ENCODE measurements around the gene AMPD2.

The AMPD2 gene

GRCh38 chr1:109630898-109631512, 11.4 kb downstream of the AMPD2 start:
- no peak for DNase-seq

GRCh38 chr1:109631513-109632505, 12.2 kb downstream of the AMPD2 start:
- DNase-seq, result no peak

GRCh38 chr1:109632671-109633346, 13.2 kb downstream of the AMPD2 start:
- no peak for DNase-seq

GRCh38 chr1:109634292-109634691, 14.7 kb downstream of the AMPD2 start:
- peak; percentile 68 for DNase-seq

GRCh38 chr1:109634771-109635750, 15.4 kb downstream of the AMPD2 start:
- no peak for DNase-seq

GRCh38 chr1:109635862-109636200, 16.2 kb downstream of the AMPD2 start:
- DNase-seq, result no peak

GRCh38 chr1:109636201-109636952, 16.7 kb downstream of the AMPD2 start:
- peak; percentile 49 for DNase-seq

- DNase-seq, result no peak
These were observed 17.8 kb downstream of the AMPD2 start for GRCh38 chr1:109637446-109637845.

GRCh38 chr1:109639063-109639840, 19.6 kb downstream of the AMPD2 start:
- no peak for DNase-seq

- no peak for DNase-seq
These were observed 20.2 kb downstream of the AMPD2 start for GRCh38 chr1:109639841-109640184.

- peak; percentile 77 for DNase-seq
These were observed 20.7 kb downstream of the AMPD2 start for GRCh38 chr1:109640285-109640865.

- no peak for DNase-seq
These were observed 21.6 kb downstream of the AMPD2 start for GRCh38 chr1:109641078-109641740.

GRCh38 chr1:109641861-109642260, 22.2 kb downstream of the AMPD2 start:
- peak; percentile 89 for DNase-seq

- DNase-seq, result peak; percentile 84
These were observed 23.0 kb downstream of the AMPD2 start for GRCh38 chr1:109642626-109643025.

GRCh38 chr1:109643385-109644230, 24.0 kb downstream of the AMPD2 start:
- DNase-seq, result peak; percentile 76

GRCh38 chr1:109644670-109645069, 25.0 kb downstream of the AMPD2 start:
- no peak for DNase-seq

GRCh38 chr1:109649491-109649914, 29.9 kb downstream of the AMPD2 start:
- peak; percentile 36 for DNase-seq

GRCh38 chr1:109650609-109651008, 31.0 kb downstream of the AMPD2 start:
- DNase-seq, result no peak

- DNase-seq, result no peak
These were observed 32.8 kb downstream of the AMPD2 start for GRCh38 chr1:109652402-109652801.

Data from inflammatory macrophage treated with lipopolysaccharide for 4 hours (primary cell).